Left cardiac atrium (tissue), 4 donors: ENCODE data around the gene NCAM1. TPM values are rescaled to one million over a fixed set of nuclear protein-coding genes. Genes with fewer than 3 reads are reported as not detected.
A peak's percentile ranks its signal among the peaks of the same experiment; 100 is the strongest.
"Not testable (repeated sequence)": the region's sequence is repeated elsewhere in the genome, so short reads cannot be mapped to it uniquely, and the experiment has no call there.

Source experiments
- ATAC-seq, 2 donors: fragments of 200-7000 bp; cut with Tn5 transposase; one replicate each; pipeline ENCODE4 v1.9.1; 2020; ENCODE audit warnings: mild to moderate bottlenecking in 2 of 2, moderate library complexity in 2 of 2
- DNase-seq: peaks from one replicate; pipeline ENCODE4 v3.0.0-alpha.2; 2020
- intact Hi-C, 2 donors: fragments of 100-400 bp; cut with DNase I; formaldehyde crosslinking; loops; one replicate each; pipeline versions ENCODE4 v1.14.1 to v1.15.1; 2022 to 2023
- total RNA-seq, 2 donors: library from RNA; stranded (reverse); fragmentation: NEBNext Ultra II Directional; extraction: Animal tissue kit (Norgen Biotek cat#: 25700); gene quantifications; one replicate each; pipeline ENCODE4 v1.2.1, GENCODE V29; 2021
- donor health status: DM: no; HTN: yes; CAD: no.
- donor health status: DM: no; HTN: yes; CAD: no; lungs with severe emphysema.
- donor health status: DM: yes; HTN: yes; CAD: no.
- donor health status: Dilated cardiomyopathy.

Gene NCAM1
- total RNA-seq, 2 donors from 2014 or later: 147 to 150 TPM

DNA sequence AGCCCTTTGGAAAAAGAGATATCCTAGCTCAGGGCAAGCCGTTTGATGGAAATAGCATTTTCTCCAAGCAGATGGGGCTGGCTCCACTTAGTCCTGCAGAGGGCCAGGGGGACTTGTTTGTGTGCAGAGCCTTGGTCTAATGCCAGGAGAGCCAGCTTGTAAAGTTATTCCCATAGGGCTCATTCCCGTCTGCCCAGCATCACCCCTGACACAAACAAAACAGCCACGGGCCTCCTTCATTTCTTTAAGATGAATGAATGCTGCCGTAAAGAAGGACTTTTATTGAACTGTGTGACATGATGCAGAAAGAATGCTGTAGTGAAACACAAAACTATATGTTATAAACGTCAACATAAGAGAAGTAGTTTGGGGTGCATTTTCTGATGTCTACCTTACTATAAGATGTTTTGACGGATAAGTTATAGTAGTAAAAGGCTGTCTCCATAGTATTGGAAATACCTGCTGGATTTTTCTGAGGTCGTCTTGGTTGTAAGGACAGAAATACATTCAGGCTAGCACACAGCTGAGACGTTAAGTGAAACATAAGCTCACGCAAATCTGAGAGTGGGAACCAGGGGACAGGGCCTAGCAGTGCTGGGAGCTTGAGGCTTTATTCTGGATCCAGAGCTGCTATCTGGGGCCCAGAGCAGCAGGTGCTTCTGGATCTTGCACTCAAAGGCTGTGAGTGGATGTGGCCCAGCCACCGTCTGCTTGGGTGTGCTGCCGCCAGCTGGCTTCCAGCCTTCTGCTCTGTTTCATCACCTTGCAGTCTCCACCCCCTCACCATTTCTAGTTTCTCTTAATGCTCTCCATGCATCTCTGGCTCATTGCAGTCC, 53.3 kb downstream of the NCAM1 start:
- peak; percentile 72 for DNase-seq
- peak; percentile 95 to 96 for ATAC-seq
- intact Hi-C loops: no loop called here

- peak; percentile 23 to 38 for ATAC-seq
- no peak for DNase-seq
- intact Hi-C loops: no loop called here
Measured at GRCh38 chr11:113015098-113015455, 53.9 kb downstream of the NCAM1 start.

DNA sequence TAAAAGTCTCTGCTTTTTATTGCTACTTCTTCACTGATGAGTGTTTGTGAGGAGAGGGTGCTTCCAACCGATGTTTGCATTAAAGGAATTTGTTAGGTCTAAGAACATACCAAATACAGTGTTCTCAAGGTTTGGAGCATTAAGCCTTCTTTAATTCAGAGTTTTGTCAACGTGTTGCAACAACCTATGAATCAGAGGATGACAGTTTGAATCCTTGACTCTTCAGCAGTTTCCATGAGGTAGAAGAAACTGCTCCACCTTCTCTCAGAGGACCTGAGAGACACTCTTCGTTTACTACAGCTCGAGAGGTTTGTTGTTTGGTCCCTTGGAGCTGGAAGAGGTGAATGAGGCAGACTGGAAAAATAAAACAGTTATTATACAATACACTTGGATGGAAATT, 55.7 kb downstream of the NCAM1 start:
- no peak for DNase-seq
- ATAC-seq: no peak
- intact Hi-C loops: no loop called here

DNA sequence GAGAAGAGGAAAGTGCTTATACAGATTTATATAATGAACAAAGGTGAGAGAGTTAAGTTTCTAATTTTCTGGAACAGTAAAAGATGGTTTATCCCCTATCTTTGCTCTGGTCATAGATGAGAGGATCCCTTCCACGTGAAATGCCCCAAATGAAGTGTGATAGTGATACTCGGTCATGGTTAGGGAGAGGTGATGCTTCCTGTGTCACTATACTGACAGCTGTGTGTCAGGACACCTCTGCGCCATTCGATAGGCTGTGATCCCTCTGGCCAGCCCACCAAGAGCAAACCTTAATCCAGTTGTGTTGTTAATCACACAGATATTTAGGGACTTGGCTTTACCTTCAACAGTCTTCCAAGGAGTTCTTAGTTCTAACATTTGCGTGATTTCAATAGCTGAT, 57.7 kb downstream of the NCAM1 start:
- DNase-seq (no peak), ATAC-seq (no peak)
- intact Hi-C loops: no loop called here

DNA sequence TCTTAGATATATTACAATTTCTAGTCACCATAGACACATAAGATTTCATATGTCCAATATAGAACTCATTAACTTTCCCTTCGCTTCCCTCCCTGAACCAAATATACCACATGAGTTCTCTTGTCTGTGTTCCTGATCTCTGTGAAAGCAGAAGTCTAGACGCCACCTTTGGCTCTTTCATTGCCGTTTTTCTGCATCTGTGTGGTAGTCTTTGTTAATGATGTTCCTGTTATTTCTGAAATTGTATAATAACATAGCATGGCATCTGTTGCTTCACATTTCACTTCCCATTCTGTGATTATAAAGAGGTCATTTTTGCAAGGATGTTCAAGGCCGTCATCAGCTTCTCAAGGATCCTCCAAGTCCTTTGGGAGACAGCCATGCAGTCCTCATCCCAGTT, 58.5 kb downstream of the NCAM1 start:
- intact Hi-C loops: no loop called here
- DNase-seq (no peak), ATAC-seq (no peak)

DNA sequence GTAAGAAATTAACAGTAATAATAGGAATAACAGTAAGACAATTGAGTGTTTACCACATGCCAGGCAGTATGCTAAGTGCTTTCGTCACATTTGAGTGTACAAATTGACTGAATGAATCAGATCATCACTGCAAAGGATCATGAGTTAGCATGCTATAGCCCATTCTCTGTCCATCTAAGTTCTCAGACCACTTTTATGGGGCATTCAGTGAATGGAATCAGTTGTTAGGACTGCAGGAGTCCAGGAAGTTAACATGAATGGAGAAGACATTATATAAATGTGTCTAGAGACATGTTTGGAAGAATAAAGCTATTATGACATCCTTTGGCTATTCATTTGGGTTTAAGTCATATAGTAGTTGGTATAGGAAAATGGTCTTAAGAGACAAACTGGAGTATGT, 59.9 kb downstream of the NCAM1 start:
- ATAC-seq (no peak), DNase-seq (no peak)
- intact Hi-C loops: no loop called here

- DNase-seq (no peak), ATAC-seq (no peak)
- intact Hi-C loops: no loop called here
Measured at GRCh38 chr11:113022262-113022661, 61.0 kb downstream of the NCAM1 start.

DNA sequence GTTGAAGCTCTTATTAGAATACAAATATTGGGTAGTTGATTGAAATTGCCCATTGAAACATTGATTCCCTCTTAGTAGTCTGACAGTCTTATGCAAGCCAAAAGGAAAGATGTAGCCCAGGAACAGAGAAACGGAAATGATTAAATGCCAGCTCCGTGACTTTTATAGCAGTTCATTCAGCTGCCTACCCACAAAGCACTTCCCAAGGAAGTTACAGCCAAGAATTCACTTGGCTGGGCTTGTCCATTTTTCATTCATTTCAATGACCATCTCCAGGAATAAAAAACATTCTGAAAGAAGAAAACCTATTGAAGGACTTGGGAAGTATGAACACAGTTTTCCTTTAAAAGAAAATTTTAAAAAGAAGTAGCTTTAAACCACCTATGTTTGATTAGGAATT, 62.0 kb downstream of the NCAM1 start:
- intact Hi-C loops: no loop called here
- DNase-seq: no peak
- no peak for ATAC-seq

GRCh38 chr11:113023986-113024385, 62.8 kb downstream of the NCAM1 start:
- intact Hi-C loops: no loop called here
- no peak for ATAC-seq

DNA sequence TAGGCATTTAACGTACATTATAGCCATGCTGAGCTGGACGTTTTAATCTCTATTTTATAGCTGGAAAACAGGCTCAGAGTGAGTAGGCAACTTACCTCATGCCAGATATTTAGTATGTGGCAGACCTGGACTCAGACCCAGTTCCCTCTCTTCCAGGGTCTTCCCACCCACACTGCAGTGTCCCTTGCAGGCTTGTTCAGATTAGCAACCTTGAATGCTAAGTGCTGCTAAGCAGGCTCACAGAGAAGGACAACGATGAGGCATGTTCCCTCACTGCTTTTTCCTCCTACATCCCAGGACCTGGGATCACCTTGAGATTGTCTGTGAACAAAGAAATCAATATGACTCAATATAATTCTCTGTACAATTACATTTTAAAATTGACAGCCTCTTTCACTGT, 65.6 kb downstream of the NCAM1 start:
- peak in 1 of 2 donors; percentile 35 for ATAC-seq
- no peak for DNase-seq
- intact Hi-C loops: no loop called here

More at GRCh38 chr11:113023986-113024385, 62.8 kb downstream of the NCAM1 start:
- no peak for DNase-seq

- DNase-seq (no peak), ATAC-seq (no peak)
- intact Hi-C loops: no loop called here
Measured at GRCh38 chr11:113034576-113034975, 73.4 kb downstream of the NCAM1 start.

DNA sequence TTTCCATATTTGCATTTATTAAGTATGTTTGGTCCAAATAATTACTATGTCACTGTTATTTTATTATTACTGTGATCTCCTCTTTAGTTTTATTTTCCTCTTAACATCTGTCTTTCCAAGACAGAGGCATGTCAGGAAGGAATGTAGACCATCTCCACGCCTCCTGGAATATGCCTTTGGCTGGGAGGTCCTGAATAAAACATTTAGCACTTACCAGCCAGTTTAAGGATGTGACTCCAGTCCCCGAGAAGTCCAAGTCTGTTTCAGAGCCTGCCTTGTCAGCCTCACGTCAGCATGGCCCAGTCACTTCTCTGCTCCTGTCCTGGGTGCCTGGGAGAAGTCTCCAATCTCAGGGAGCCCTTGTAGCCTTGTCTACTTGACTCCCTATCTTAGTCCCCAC, 74.5 kb downstream of the NCAM1 start:
- DNase-seq (no peak), ATAC-seq (no peak)
- intact Hi-C loops: no loop called here

DNA sequence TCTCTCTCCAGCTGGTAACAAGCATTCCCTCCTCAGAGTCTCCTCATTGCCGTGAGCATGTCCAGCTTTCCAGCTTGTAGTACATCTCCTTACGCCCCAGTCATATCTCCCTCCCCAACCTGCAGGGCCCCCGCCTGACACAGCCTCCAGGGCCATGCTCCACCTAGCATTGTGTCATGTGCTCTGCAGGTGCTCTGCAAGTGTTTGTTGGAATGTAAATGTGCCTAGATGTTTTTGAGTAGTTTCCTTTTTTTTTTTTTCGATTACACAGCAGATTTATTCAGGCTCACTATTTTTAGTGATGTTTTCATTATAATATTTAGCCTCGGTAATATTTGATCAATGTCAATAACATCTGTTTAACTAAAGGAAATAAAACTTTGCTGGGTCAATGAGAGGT, 82.5 kb downstream of the NCAM1 start:
- DNase-seq: no peak
- no peak for ATAC-seq
- intact Hi-C loops: no loop called here

DNA sequence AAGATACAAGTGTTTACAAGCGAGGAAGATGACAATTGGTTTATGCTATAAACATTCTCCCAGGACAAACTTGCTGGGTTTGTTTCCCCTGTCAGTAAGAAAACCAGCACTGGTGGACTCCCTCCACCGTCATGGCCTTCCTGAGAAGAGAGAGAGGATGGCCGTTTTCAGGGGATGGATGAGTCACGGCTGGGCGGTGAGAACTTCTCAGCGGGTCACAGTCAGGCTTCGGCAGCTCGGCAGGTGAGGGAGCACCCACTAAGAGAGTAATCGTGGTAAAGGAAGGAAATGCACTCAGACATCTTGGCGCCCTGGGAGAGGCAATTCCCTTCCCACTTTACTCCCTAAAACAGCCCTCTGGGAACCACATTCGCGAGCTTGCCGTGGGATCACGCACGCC, 83.9 kb downstream of the NCAM1 start:
- intact Hi-C loops: no loop called here
- DNase-seq: no peak
- ATAC-seq: no peak

DNA sequence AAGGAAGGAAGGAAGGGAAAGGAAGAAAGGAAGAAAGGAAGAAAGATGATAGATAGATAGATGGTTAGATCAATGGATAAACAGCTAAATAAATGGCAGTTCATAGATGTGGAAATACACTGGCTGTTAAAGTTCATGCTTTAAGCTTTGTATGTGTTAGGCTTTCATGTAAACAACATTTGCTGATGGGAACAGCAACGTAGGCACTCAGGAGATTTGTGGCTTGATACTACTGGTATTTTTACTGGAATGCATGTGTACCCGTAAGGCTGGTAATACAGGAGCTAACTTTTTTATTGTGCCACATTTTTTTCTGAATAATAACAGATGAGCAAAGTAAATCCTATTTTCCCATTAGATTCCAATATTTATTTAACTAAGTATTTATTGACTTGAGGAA, 85.6 kb downstream of the NCAM1 start:
- DNase-seq: no peak
- ATAC-seq: no peak
- intact Hi-C loops: no loop called here

GRCh38 chr11:113048820-113049768, 87.9 kb downstream of the NCAM1 start:
- ATAC-seq: peak in 1 of 2 donors; percentile 65
- intact Hi-C loops: no loop called here
- no peak for DNase-seq

- ATAC-seq, DNase-seq, intact Hi-C loops: not testable (repeated sequence)
Measured at GRCh38 chr11:113053042-113053441, 91.8 kb downstream of the NCAM1 start.

DNA sequence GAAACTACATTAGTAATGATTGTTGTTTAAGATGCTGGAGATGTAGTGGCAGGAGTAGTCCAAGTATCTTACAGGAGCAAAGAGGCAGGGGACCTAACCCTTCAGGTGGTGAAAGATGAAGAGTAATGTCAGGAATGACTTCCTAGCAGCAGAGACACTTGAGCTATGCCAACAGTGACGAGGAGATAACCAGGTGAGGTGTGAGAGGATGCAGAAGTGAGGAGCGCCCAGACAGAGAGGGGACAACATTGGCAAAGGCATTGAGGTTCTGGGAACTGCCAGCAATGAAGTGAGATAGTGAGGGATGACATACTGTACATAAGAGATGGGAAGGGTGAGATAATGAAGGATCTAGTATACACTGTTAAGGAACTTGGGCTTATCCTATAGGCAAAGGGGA, 95.8 kb downstream of the NCAM1 start:
- DNase-seq (no peak), ATAC-seq (peak; percentile 83 to 91)
- intact Hi-C loops: no loop called here

GRCh38 chr11:113059548-113059947, 98.3 kb downstream of the NCAM1 start:
- intact Hi-C loops: no loop called here
- DNase-seq (no peak), ATAC-seq (no peak)

GRCh38 chr11:113065330-113065729, 104.1 kb downstream of the NCAM1 start:
- intact Hi-C loops: no loop called here
- DNase-seq (no peak), ATAC-seq (no peak)
